ENCODE results near the gene ARL14.
"Not testable (repeated sequence)": the region's sequence is repeated elsewhere in the genome, so short reads cannot be mapped to it uniquely, and the experiment has no call there.

The ARL14 gene

DNA sequence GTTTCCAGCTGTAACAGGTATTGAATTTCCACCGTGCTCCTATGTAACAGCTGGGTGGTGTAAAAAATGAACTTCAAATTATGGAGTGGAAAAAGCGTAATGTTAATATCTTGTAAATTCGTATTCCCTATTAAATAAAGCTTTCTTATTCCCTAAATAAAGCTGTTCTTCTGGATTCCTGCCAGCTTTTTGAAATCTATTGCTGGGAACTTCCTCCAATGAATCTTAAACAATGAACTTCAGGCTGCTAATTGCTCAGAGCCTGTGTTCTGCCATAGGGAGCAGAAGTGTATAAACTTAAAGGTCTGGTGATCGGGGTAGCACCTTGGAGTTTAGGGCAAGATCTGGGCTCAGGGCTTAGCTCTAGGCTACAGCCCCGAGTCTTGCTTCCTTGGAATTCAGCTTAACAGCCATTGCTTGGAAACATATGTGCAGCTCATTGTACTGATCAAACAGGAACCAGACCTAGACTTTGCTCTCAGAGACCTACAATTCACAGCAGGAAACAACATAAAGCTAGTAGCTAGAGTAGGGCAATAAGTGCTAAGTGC, 1.4 kb downstream of the ARL14 start:
- DNase-seq: no peak

DNA sequence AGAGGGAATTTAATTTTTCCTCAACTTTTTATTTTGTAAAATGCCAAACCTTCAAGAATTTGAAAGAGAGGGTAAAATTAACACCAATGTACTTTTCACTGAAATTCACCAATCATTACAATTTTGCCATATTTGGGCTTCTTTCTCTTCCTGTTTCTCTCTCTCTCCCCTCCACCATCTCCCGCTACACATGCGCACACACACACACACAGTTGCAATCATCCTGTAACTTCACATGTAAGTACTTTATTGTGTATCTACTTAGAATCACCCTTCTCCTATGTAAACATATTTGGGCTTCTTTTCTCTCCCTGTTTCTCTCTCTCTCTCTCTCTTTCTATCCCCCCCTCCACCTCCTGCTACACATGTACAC, 7.4 kb downstream of the ARL14 start:
- DNase-seq: no peak

DNA sequence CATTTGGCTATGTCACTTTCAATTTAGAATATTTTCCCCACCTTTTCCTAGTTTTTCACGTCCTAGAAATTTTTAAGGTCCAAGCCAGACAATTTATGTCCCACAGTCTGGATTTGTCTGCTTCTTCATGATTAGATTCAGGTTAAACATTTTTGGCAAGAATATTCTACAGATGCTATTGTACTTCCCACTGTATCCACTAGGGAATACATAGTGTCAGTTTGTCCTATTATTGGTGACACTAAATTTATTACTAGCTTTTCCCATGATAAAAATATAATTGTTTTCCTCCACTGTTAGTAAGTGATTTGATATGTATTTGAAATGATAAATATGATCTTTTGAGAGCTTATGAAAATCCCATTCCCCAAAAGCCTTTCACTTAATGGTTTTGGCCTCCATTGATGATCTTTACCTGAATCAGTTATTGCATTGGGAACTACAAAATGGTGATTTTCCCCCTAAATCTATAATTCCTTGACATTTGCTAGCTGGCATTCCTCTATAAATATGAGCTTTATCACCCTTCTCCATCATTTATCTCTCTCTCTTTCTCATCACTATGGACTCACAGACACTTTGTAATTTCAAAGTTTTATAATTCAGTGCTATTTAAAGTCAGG, 8.3 kb downstream of the ARL14 start:
- DNase-seq: no peak

DNA sequence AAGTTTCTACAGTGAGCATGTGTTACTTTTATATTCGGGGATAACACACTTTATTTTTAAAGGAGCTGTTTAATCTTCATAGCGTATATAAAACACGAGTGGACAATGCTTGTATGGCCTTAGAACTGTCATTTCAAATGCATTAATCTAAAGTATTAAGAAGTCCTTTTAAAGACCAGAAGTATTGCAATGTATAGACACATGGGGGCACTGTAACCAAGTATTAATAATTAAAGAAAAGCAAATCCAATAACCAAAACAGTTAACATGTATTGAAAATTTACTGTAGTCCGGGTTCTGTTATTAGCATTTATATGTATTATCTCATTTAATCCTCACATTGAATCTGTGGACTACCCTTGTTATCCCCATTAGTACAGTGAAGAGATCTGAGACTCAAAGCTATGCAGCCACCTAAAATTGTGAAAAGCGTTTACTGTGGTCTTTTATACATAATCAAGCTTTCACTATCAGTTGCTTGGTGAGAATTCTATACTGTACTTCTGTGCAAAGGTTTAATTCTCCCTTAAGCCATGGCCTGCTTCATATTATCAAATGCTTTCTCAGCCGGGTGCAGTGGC, 10.1 kb downstream of the ARL14 start:
- no peak for DNase-seq

DNA sequence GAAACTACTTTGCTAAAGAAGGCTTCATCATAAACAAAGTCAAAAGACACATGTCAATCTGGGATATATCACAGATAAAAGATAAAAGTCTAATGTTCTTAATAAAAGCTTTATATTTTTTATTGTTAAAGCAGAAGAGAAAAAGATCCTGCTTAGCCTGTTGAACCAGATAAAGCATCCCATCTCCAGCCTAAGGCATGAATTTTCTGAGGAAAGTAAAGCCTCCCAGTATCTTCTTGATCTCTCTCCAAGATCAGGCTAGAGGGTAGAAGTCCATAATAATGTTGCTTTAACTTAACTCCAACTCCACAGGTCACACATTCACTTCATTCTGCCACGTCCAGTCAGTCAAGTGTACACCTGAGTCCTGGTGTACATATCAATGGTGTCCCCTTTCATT, 14.2 kb downstream of the ARL14 start:
- DNase-seq: no peak

DNA sequence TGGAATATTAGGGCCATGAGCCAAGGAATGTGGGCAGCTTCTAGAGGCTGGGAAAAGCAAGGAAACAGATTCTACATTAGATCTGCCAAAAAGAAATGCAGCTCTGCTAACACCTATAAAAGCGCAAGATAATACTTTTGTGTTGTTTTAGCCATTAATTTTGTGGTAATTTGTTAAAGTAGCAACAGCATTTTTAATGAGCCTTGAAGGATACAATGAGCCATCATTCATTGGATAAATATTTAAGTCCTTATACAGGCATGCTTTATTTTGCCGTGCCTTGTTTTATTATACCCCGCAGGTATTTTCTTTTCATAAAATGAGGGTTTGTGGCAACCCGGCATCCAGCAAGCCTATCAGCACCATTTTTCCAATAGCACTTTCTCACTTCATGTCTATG, 15.0 kb downstream of the ARL14 start:
- no peak for DNase-seq

DNA sequence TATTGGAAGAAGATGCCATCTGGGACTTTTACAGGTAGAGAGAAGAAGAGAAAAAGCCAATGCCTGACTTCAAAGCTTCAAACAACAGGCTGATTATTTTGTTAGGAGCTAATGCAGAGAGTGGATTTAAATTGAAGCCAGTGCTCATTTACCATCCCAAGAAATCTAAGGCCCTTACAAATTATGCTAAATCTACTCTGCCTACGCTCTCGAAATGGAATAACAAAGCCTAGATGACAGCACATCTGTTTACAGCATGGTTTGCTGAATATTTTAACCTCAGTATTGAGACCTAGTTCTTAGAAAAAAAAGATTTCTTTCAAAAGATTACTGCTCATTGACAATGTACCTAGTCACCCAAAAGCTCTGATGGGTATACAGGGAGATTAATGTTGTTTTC, 16.2 kb downstream of the ARL14 start:
- no peak for DNase-seq

DNA sequence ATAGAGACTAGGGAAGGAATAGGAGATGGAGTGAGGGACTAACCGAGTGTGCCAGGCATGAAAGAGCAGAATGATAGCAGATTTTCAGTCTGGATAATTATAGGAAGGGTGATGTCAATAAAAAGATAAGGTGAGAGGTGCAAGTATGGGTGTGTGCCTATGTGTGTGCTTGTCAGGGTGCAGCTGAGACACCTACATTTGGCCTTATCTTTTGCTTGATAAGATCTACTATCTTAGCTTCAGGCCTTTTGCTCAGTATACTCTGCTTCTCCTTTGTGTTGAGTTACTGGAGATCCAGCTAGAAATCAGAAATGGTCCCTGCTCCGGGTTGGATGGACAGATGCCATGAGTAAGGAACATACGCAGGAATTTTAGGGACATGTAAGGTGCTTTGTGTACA, 17.4 kb downstream of the ARL14 start:
- no peak for DNase-seq

DNA sequence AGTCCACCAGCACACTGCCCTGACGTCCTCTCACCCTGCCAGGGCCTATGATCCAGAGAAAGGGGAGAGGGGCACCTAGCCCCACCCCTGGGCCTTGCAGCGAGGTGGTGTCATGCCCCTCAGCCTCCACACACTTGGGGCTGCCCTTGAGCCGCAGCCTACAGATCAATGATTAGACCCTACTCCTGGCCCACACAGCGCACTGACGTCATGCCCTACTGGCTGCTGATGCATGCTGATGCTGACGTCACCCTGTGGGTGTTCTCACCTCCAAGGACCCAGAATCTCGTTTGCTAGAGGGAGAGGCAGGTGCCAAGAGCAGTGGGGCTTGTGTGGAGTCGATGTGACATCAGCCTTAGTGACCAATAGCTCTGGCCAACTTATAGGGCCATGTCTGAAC, 18.0 kb downstream of the ARL14 start:
- no peak for DNase-seq

DNA sequence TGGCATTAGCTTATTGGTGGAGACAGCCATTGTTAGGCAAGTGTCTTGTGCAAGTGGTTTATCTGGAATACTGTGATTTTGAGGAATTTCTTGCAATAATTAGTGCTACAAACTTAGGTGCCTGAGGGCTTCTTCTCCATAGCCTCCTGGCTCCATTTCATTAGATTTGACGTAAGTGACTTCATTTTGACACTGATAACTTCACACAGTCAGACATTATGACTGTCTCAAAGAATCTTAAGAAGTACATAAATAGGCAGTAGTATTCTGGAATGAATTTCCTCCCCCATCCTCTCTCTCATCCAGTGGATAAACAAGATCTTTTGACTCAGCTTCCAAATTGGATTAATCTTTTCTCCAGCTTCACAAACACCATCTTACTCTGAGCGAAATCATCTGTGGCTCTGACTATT, 19.0 kb downstream of the ARL14 start:
- no peak for DNase-seq

DNA sequence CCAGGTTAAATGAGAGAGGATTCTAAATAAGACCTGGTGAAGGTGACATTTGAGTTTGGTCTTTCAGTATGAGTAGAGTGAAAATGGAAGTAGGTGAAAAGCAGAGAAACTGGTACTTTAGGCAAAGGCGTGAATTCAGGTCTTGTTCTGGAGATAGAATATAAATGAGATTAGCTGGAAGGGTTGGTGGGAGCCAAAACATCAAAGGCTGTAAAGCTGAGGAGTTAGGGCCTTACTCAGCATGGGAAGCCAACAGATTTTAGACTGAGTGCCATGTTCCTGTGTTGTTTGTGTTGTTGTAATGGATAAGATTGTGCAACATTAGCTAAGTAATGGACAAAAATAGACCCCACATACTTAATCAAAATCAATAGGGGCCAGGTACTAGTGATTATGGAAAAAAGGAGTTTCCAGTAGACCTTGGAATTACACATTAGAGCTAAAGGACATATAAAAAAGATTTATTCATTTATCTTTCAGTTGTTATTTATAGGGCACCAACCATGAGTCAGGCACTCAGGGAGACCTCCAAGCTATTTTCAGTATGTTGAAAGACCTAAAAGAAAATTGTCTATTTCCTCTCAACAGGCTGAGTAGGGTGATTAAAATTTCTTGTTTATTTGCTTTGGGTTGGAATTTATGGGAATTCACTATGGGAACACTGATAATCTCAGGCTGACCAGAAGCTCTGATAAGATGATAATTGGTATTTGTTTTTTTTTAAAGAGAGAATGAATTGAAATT, 20.8 kb downstream of the ARL14 start:
- no peak for DNase-seq

DNA sequence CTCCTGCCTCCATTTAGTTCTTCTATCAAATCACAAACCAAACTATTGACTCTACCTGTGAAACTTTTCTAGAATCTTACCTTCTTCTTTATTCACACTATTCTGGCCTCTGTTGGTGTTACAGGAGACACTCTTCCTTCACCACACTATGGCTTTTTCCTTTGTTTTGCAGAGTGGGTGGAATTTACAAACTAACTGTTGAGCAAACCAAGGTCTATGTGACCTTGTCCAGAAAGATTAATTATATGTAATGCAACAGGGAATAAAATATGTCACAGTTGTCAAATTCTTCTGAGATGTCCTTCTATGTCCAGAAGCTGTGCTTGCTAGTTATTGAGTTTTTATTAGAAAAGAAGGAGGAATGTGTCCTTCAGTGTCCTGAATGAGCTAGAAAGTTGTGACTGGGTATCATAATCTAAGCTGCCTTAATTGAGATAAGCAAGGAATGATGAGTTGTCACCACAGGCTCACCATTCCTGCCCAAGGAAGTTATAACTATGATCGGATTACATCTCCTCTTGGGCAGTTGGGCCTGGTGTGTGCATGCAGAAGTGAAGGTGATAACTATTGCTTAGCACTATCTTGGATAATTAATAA, 21.7 kb downstream of the ARL14 start:
- DNase-seq: no peak

DNA sequence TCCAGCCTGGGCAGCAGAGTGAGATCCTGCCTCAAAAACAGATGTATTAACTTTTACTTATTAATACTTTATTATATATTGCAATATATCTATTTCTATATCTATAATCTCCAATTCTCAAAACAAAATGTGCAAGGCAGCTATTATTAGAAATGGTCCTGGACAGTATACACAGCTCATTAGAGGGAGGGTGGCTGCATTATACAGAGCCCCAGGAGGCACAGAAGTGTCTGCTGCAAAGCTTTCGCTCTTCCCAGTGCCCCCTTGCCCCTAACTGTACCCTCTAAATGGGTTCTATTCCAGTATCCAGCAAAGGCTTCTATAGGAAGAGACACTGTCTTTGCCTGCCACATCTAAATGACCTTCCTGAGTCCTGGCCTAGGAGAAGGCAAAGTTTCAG, 24.5 kb downstream of the ARL14 start:
- no peak for DNase-seq

DNA sequence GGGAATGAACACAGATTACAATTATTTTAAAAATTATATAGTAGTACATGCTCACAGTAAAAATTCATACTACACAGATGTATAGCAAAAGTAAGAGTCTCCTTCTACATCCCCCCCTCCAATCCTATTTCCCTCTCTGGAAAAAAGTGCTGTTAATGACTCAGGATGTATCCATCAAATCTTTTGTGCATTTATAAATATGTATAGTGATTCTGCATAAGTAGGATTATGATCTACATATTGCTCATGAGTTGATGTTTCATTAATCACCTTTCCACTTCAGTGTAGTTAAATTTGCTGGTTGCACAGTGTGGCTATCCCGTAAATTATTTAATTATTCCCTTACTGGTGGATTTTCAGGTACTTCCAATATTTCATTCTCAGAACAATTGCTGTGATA, 25.3 kb downstream of the ARL14 start:
- no peak for DNase-seq

DNA sequence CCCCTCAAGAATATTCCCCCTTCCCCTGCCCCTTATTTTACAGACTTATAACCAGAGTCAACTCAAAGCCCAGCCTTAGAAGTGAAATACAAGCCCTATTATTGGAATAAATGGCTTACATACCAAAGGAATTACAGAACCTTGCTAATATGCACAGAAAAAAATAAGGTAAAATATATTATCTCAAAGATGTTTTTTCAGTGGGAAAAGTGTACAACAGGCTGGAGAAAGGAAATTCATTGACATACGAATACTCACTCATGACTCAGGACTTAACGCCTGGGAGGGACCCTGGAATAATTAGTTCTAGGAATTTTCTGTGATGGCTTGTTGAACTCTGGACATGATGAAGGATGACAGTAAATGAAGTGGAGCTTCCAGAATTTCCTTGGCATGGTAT, 27.0 kb downstream of the ARL14 start:
- no peak for DNase-seq

DNA sequence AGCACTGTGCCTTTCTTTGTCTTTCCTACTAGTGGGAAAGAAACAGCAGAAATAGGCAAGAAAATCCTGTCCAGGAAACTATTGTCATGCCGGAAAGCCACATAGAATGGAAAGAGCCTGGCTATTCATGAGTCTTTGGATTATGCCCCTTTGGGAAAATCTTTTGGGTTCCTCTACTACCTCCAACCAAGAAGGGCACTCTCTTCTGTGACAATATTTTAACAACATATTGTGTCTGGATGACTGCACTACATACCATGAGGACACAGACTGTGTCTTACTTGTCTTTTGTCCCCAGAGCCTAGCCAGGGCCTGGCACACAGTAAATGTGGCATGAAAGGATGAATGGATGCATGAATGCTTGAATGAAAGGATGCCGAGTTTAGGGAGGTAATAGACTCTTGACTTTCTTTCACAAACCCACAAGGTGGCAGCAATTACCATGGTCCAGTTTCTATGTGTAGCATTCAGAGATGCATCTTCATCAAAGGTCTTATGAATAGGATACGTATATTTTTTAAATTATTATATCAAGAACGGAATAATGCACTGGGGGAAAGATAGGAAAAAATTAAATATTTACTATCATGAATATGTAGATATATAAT, 30.3 kb downstream of the ARL14 start:
- DNase-seq: peak; percentile 58

DNA sequence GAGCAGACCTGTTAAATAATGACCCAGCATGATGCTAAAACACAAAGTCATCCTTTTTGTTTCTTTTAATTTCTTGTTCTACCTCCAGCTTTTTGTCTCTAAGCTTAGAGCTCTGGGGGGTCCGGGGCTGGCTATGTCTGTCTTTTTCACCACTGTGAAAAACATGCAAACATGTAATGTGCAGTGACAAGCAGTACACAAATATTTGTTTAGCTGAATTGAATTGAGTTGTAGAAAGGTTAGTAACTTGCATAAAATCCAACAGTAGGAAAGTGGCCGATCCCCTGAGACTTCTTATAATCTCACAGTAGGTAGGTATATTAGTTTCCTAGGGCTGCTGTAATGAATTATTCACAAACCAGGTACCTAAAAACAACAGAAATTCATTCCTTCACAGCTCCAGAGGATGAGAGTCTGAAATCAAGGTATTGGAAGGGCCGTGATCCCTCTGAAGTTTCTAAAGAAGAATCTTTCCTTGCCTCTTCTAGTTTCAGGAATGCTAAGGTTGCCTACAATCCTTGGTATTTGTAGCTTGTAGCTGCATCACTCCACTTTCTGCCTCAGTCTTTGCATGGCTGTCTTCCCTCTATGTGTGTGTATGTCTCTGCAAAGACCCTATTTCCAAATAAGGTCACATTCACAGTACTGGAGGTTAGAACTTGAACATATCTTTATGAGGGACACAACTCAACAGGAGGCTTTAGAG, 32.7 kb downstream of the ARL14 start:
- DNase-seq: no peak

DNA sequence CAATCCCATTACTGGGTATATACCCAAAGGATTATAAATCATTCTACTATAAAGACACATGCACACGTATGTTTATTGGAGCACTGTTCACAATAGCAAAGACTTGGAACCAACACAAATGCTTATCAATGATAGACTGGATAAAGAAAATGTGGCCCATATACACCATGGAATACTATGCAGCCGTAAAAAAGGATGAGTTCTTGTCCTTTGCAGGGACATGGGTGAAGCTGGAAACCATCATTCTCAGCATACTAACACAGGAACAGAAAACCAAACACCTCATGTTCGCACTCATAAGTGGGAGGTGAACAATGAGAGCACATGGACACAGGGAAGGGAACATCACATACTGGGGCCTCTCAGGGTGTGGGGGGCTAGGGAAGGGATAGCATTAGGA, 36.2 kb downstream of the ARL14 start:
- not testable (repeated sequence) for DNase-seq

DNA sequence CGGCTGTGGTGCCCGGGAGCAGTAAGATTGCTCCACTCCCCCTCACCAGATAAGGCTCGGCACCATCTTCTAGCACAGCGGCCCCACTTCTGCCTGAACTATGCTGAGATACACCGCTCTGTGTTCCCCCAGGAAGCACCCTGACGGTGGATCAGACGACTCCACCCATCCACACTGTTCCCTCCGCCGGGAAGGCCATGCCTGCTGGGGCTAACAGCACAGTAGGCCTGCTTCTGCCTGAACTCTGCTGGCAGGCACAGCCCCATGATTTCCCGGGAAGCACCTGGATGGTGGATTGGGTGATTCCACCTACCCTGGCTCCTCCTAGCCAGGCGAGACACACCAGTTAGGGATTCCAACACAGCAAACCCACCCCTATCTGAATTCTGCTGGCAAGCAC, 42.8 kb downstream of the ARL14 start:
- no peak for DNase-seq

DNA sequence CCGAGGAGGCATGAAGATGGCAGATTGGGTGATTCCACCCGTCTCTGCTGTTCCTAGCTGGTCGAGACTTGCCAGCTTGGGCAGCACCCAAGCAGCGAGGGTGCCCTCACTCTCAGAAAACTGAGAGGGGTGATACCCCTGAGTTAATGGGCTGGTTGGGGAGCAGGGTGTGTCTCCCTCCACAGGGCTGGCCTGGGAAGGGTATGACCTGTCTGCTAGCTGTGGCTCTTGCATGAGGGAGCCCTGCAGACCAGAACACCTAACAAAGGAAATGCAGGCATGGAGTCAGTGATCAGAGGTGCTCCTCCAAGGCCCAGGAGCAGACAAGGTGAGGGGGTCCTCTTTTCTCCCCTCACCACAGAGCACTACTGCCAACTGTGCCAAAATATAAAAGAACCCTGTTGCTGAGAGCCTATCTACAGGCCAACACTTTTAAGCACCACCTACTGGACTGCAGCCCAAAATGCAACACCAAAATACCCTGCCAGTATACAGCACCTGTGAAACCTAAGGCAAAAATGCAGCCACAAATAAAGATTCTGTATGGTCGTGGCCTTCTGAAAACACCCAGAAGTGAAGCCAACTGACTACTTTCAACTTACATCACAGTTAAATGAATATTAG, 43.3 kb downstream of the ARL14 start:
- no peak for DNase-seq

DNA sequence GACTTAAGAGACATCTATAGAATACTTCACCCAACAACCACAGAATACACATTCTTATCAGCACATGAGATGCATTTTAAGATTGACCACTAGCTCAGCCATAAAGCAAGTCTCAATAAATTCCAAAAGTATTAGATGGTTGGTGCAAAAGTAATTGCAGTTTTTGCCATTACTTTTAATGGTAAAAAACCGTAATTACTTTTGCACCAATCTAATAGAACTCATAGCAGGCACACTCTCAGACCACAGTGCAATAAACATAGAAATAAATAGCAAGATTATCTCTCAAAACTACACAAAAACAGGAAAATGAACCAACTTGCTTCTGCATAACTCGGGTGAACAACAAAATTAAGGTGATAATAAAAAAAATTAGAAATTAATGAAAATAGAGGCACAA, 45.4 kb downstream of the ARL14 start:
- no peak for DNase-seq

DNA sequence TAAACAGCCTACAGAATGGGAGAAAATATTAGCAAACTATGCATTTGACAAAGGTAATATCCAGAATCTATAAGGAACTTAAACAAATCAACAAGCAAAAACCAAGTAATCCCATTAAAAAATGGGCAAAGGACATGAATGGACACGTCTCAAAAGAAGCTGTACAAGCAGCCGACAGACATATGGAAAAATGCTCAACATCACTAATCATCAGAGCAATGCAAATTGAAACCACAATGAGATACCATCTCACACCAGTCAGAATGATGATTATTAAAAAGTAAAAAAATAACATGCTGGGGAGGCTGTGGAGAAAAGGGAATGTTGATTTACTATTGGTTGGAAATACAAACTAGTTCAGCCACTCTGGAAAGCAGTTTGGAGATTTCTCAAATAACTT, 48.4 kb downstream of the ARL14 start:
- no peak for DNase-seq

Data from midbrain (tissue), 1 donor.